GM19035 (cell line): Measurements from ENCODE around the gene SMAP1.
A peak's percentile ranks its signal among the peaks of the same experiment; 100 is the strongest.

Experiments used
- ATAC-seq: cut with Tn5 transposase; IDR thresholded peaks from one replicate; pipeline ENCODE4 v1.9.1; 2021; ENCODE audit not compliant: unreplicated experiment

SMAP1 gene

GRCh38 chr6:70667711-70668498 is at the start of gene SMAP1:
SMAP1 (plus strand) TSS chr6:70667883; CDS start chr6:70668024, 141 bp downstream.
- ATAC-seq, result peak; percentile 90

GRCh38 chr6:70620746-70621145 is 46.9 kb upstream of the SMAP1 start:
- no peak for ATAC-seq

GRCh38 chr6:70622461-70622860 is 45.2 kb upstream of the SMAP1 start:
- ATAC-seq, result no peak

- no peak for ATAC-seq
Measured at GRCh38 chr6:70625436-70625835, 42.2 kb upstream of the SMAP1 start.

GRCh38 chr6:70627500-70628254 is 40.0 kb upstream of the SMAP1 start:
- no peak for ATAC-seq

GRCh38 chr6:70629929-70630328 is 37.8 kb upstream of the SMAP1 start:
- no peak for ATAC-seq

GRCh38 chr6:70633870-70634269 is 33.8 kb upstream of the SMAP1 start:
- no peak for ATAC-seq

GRCh38 chr6:70636596-70636995 is 31.1 kb upstream of the SMAP1 start:
- ATAC-seq, result no peak

- no peak for ATAC-seq
Measured at GRCh38 chr6:70638468-70638867, 29.2 kb upstream of the SMAP1 start.

GRCh38 chr6:70651326-70651905 is 16.3 kb upstream of the SMAP1 start:
- no peak for ATAC-seq

- no peak for ATAC-seq
Measured at GRCh38 chr6:70652216-70652615, 15.5 kb upstream of the SMAP1 start.

- ATAC-seq, result no peak
Measured at GRCh38 chr6:70657706-70658105, 10.0 kb upstream of the SMAP1 start.

- no peak for ATAC-seq
Measured at GRCh38 chr6:70663881-70664466, 3.7 kb upstream of the SMAP1 start.

- no peak for ATAC-seq
Measured at GRCh38 chr6:70666706-70667105, 977 bp upstream of the SMAP1 start.

GRCh38 chr6:70667256-70667710 is 400 bp upstream of the SMAP1 start:
- no peak for ATAC-seq

- ATAC-seq, result peak; percentile 73
Measured at GRCh38 chr6:70668499-70668812, 773 bp downstream of the SMAP1 start.

GRCh38 chr6:70669133-70669532 is 1.4 kb downstream of the SMAP1 start:
- ATAC-seq, result no peak

- ATAC-seq, result no peak
Measured at GRCh38 chr6:70672549-70672948, 4.9 kb downstream of the SMAP1 start.

GRCh38 chr6:70673054-70673453 is 5.4 kb downstream of the SMAP1 start:
- no peak for ATAC-seq

GRCh38 chr6:70673601-70674000 is 5.9 kb downstream of the SMAP1 start:
- ATAC-seq, result no peak

GRCh38 chr6:70675822-70676221 is 8.1 kb downstream of the SMAP1 start:
- ATAC-seq, result no peak

- ATAC-seq, result no peak
Measured at GRCh38 chr6:70676821-70677220, 9.1 kb downstream of the SMAP1 start.
